PC-9 (cell line): Measurements from ENCODE around the gene ZBTB49.

Experiments used
- CTCF ChIP-seq: fragments of 200-600 bp; sonication (generic); conservative IDR thresholded peaks from 2 replicates; pipeline ENCODE4 v1.6.1; 2017; ENCODE audit warnings: mixed run types, antibody characterized with exemption, mild to moderate bottlenecking, moderate library complexity
- EZH2 ChIP-seq: fragments of 200-600 bp; sonication (generic); IDR thresholded peaks from 2 replicates; pipeline ENCODE4 v1.8.0; 2017; ENCODE audit warnings: antibody characterized with exemption, low read depth

GRCh38 chr4:4256799-4257198, 33.3 kb upstream of the ZBTB49 start:
- TF ChIP-seq CTCF (no peak), EZH2 (no peak)
